Mesendoderm (in vitro differentiated cells): ENCODE measurements around the gene ARHGAP15.

Source experiments
- DNase-seq: peaks from one replicate; pipeline ENCODE4 v3.0.0; 2013
- H2AK5ac ChIP-seq: 2 replicates; pipeline ENCODE4 v1.6.1; 2013; ENCODE audit warnings: low read length, inconsistent platforms
- H2BK120ac ChIP-seq: 2 replicates; pipeline ENCODE4 v1.6.1; 2013; ENCODE audit warnings: low read depth, mild to moderate bottlenecking, low read length, moderate library complexity, mixed read lengths
- H2BK15ac ChIP-seq: replicated peaks from 2 replicates; pipeline ENCODE4 v1.6.1; 2013; ENCODE audit warnings: low read depth, mild to moderate bottlenecking, moderate library complexity
- H2BK5ac ChIP-seq: 2 replicates; pipeline ENCODE4 v1.6.1; 2013; ENCODE audit warnings: low read length, inconsistent platforms
- H3K18ac ChIP-seq: 2 replicates; pipeline ENCODE4 v1.6.1; 2013; ENCODE audit warnings: mild to moderate bottlenecking, low read length, mixed read lengths
- H3K23ac ChIP-seq: one replicate; pipeline ENCODE4 v1.6.1; 2013; ENCODE audit warnings: low read length
- H3K27ac ChIP-seq: 2 replicates; pipeline ENCODE4 v1.5.1; 2013; ENCODE audit warnings: low read depth, mild to moderate bottlenecking, inconsistent platforms, low read length, moderate library complexity
- H3K27me3 ChIP-seq: 2 replicates; pipeline ENCODE4 v1.6.1; 2013; ENCODE audit warnings: low read length, control low read depth, mild to moderate bottlenecking, inconsistent platforms; ENCODE audit not compliant: insufficient read depth, poor library complexity
- H3K36me3 ChIP-seq: 2 replicates; pipeline ENCODE4 v1.6.1; 2013; ENCODE audit warnings: low read length, inconsistent platforms; ENCODE audit not compliant: control insufficient read depth, insufficient read depth
- H3K4ac ChIP-seq: one replicate; pipeline ENCODE4 v1.6.1; 2013; ENCODE audit warnings: low read depth, mild to moderate bottlenecking, low read length, moderate library complexity
- H3K4me1 ChIP-seq: 2 replicates; pipeline ENCODE4 v1.6.1; 2013; ENCODE audit warnings: low read depth, low read length, inconsistent platforms; ENCODE audit not compliant: control insufficient read depth
- H3K4me2 ChIP-seq: 2 replicates; pipeline ENCODE4 v1.6.1; 2013; ENCODE audit warnings: low read length
- H3K4me3 ChIP-seq: 2 replicates; pipeline ENCODE4 v1.5.1; 2013; ENCODE audit warnings: mild to moderate bottlenecking, low read length
- H3K56ac ChIP-seq: one replicate; pipeline ENCODE4 v1.6.1; 2013; ENCODE audit warnings: low read length
- H3K79me1 ChIP-seq: 2 replicates; pipeline ENCODE4 v1.6.1; 2013; ENCODE audit warnings: low read length, inconsistent platforms
- H3K79me2 ChIP-seq: 2 replicates; pipeline ENCODE4 v1.6.1; 2013; ENCODE audit warnings: mild to moderate bottlenecking, low read length; ENCODE audit not compliant: control insufficient read depth, insufficient read depth
- H3K9ac ChIP-seq: 2 replicates; pipeline ENCODE4 v1.6.1; 2013; ENCODE audit warnings: low read length, inconsistent platforms
- H4K5ac ChIP-seq: one replicate; pipeline ENCODE4 v1.6.1; 2013; ENCODE audit warnings: low read length
- H4K8ac ChIP-seq: one replicate; pipeline ENCODE4 v1.6.1; 2013; ENCODE audit warnings: low read depth, mild to moderate bottlenecking, control low read depth, low read length, moderate library complexity
- WGBS: extraction: QIAGEN DNeasy Blood & Tissue Kit; methylation state at CpG from one replicate; pipeline ENCODE4 v1.1.7; 2013; ENCODE audit warnings: low lambda C conversion rate, missing lambda C conversion rate; ENCODE audit not compliant: insufficient coverage; ENCODE audit errors: extremely low coverage; 5-methylcytosine and 5-hydroxymethylcytosine counted together

Gene ARHGAP15

DNA sequence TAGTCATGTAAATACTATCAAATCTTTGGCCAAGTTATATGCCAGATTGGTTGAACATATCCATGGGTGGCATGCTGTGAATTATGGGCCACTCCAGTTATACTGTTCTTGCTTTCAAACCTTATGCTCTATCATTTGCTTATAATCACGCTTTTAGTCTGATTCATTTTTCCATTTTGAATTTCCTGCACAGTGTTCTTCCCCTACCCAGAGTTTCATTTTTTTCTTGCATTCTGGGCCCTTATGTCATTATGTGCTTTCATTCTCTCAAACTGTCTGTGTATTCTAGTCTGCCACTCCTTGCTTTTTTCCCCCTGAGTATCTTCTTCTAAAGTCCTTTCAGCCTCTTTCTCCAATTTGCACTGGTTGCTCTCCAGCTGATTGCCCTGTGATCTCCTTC, 364.1 kb downstream of the ARHGAP15 start:
- no peak for DNase-seq
- H2BK15ac ChIP-seq: no peak overlapping the region
- no peak overlapping the region for H3K56ac ChIP-seq
- no peak overlapping the region for H3K27ac ChIP-seq
- no peaks in the 10 kb centered on the region for H3K27me3 ChIP-seq
- H3K9ac ChIP-seq: no peak overlapping the region
- no peak overlapping the region for H3K4me2 ChIP-seq
- no CpG with 5 or more reads among the region's 1 CpG for WGBS
- H2BK5ac ChIP-seq: no peak overlapping the region
- no peaks in the 10 kb centered on the region for H3K79me1 ChIP-seq
- no peak overlapping the region for H2BK120ac ChIP-seq
- H3K36me3 ChIP-seq: no peaks in the 10 kb centered on the region
- no peaks in the 10 kb centered on the region for H3K4me1 ChIP-seq
- no peaks in the 10 kb centered on the region for H3K79me2 ChIP-seq
- no peak overlapping the region for H3K4me3 ChIP-seq
- no peak overlapping the region for H4K8ac ChIP-seq
- H2AK5ac ChIP-seq: no peak overlapping the region
- H3K23ac ChIP-seq: no peak overlapping the region
- no peak overlapping the region for H3K18ac ChIP-seq
- H3K4ac ChIP-seq: no peak overlapping the region
- H4K5ac ChIP-seq: no peak overlapping the region

GRCh38 chr2:143497726-143498125, 368.5 kb downstream of the ARHGAP15 start:
- Histone ChIP-seq H2BK5ac (no peak overlapping the region), H3K9ac (no peak overlapping the region), H3K4ac (no peak overlapping the region), H3K36me3 (no peaks in the 10 kb centered on the region), H3K18ac (no peak overlapping the region), H3K4me2 (no peak overlapping the region), H3K23ac (no peak overlapping the region), H2AK5ac (no peak overlapping the region), H3K4me3 (no peak overlapping the region), H2BK120ac (no peak overlapping the region), H3K27me3 (no peaks in the 10 kb centered on the region), H3K56ac (no peak overlapping the region), H2BK15ac (no peak overlapping the region), H3K27ac (no peak overlapping the region), H3K4me1 (no peaks in the 10 kb centered on the region), H4K8ac (no peak overlapping the region), H4K5ac (no peak overlapping the region), H3K79me2 (no peaks in the 10 kb centered on the region), H3K79me1 (no peaks in the 10 kb centered on the region)
- no peak for DNase-seq
- no CpG with 5 or more reads among the region's 1 CpG for WGBS

DNA sequence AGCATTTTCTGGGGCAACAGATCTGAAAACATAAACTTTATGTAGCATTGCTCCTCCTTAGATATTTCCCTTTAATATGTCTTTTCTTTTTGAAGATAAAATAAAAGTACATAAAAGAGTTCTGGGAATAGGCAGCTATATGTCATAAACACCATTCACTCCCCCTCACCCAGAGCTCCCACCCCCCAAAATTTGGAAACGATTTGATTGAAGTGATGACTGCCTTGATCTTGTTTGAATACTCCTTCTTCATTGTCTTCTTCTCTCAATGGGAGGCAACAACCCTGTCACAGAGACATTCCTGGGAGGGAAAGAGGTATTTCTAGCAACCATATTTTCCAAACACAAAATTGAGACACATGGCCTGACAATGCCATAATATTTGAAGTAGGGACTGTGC, 369.3 kb downstream of the ARHGAP15 start:
- Histone ChIP-seq H2AK5ac (no peak overlapping the region), H2BK120ac (no peak overlapping the region), H2BK5ac (no peak overlapping the region), H3K27ac (no peak overlapping the region), H3K4ac (no peak overlapping the region), H3K18ac (no peak overlapping the region), H3K79me1 (no peaks in the 10 kb centered on the region), H3K4me1 (no peaks in the 10 kb centered on the region), H3K27me3 (no peaks in the 10 kb centered on the region), H3K4me3 (no peak overlapping the region), H3K36me3 (no peaks in the 10 kb centered on the region), H3K79me2 (no peaks in the 10 kb centered on the region), H2BK15ac (no peak overlapping the region), H4K8ac (no peak overlapping the region), H3K56ac (no peak overlapping the region), H4K5ac (no peak overlapping the region), H3K9ac (no peak overlapping the region), H3K23ac (no peak overlapping the region), H3K4me2 (no peak overlapping the region)
- WGBS: no CpG with 5 or more reads among the region's 1 CpG
- no peak for DNase-seq

GRCh38 chr2:143499061-143499460, 369.8 kb downstream of the ARHGAP15 start:
- no peak for DNase-seq
- Histone ChIP-seq H3K4me2 (no peak overlapping the region), H4K8ac (no peak overlapping the region), H2BK120ac (no peak overlapping the region), H3K27ac (no peak overlapping the region), H3K79me1 (no peaks in the 10 kb centered on the region), H3K9ac (no peak overlapping the region), H2BK15ac (no peak overlapping the region), H3K18ac (no peak overlapping the region), H3K36me3 (no peaks in the 10 kb centered on the region), H3K23ac (no peak overlapping the region), H4K5ac (no peak overlapping the region), H2BK5ac (no peak overlapping the region), H2AK5ac (no peak overlapping the region), H3K4ac (no peak overlapping the region), H3K4me3 (no peak overlapping the region), H3K27me3 (no peaks in the 10 kb centered on the region), H3K4me1 (no peaks in the 10 kb centered on the region), H3K79me2 (no peaks in the 10 kb centered on the region), H3K56ac (no peak overlapping the region)
- WGBS: no CpG with 5 or more reads among the region's 3 CpGs

DNA sequence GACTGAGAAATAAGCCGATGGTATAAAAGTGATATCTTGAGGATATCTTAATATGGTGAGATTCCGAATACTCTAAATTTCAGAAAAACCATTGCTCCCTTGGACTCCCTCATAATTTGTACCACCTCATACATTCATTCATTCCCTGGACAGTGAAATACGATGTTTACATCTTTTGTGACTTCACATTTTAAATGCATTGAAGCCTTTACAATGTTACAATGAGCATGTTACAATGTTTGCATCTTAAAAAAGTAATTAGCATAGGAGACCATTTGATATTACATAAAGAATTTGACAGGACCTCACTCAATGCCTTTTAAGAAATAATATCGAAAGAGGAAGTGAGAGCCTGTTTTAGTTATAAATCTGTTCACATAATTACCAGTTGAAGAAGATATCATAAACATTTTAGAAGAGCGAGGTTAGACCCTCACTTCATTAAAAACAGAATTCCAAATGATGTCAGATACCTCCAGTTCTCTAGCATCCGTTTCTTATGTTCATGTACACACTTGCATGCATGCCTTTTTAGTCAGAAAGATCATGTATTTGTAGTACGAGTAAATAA, 372.0 kb downstream of the ARHGAP15 start:
- H3K79me2 ChIP-seq: no peaks in the 10 kb centered on the region
- no CpG with 5 or more reads among the region's 7 CpGs for WGBS
- H2BK5ac ChIP-seq: no peak overlapping the region

GRCh38 chr2:143503280-143503679, 374.1 kb downstream of the ARHGAP15 start:
- H3K79me2 ChIP-seq: no peaks in the 10 kb centered on the region
- no peaks in the 10 kb centered on the region for H3K4me1 ChIP-seq
- no peak overlapping the region for H3K56ac ChIP-seq
- H2BK120ac ChIP-seq: no peak overlapping the region
- H3K27ac ChIP-seq: no peak overlapping the region
- no peak overlapping the region for H3K18ac ChIP-seq
- H2BK15ac ChIP-seq: no peak overlapping the region
- no peaks in the 10 kb centered on the region for H3K27me3 ChIP-seq
- no peak for DNase-seq
- H3K4ac ChIP-seq: no peak overlapping the region
- no CpG with 5 or more reads among the region's 2 CpGs for WGBS
- H3K79me1 ChIP-seq: no peaks in the 10 kb centered on the region
- H3K23ac ChIP-seq: no peak overlapping the region
- no peak overlapping the region for H3K9ac ChIP-seq
- no peak overlapping the region for H2AK5ac ChIP-seq
- H3K4me3 ChIP-seq: no peak overlapping the region
- H3K36me3 ChIP-seq: no peaks in the 10 kb centered on the region
- no peak overlapping the region for H2BK5ac ChIP-seq
- H4K8ac ChIP-seq: no peak overlapping the region
- no peak overlapping the region for H3K4me2 ChIP-seq
- H4K5ac ChIP-seq: no peak overlapping the region

More for the DNA sequence above, 372.0 kb downstream of the ARHGAP15 start:
- Histone ChIP-seq H3K9ac (no peak overlapping the region), H3K4ac (no peak overlapping the region), H4K8ac (no peak overlapping the region), H3K18ac (no peak overlapping the region), H3K56ac (no peak overlapping the region), H3K27ac (no peak overlapping the region), H4K5ac (no peak overlapping the region), H2BK120ac (no peak overlapping the region), H3K4me3 (no peak overlapping the region), H3K4me2 (no peak overlapping the region), H2AK5ac (no peak overlapping the region), H3K79me1 (no peaks in the 10 kb centered on the region), H3K4me1 (no peaks in the 10 kb centered on the region), H3K36me3 (no peaks in the 10 kb centered on the region), H3K27me3 (no peaks in the 10 kb centered on the region), H3K23ac (no peak overlapping the region), H2BK15ac (no peak overlapping the region)
- DNase-seq: no peak
